Activated T-helper 2 cell treated with anti-CD3 and anti-CD28 coated beads, Interferon-gamma antibody, Interleukin-2, Interleukin-4, amounts not matched to agents 10 μg/mL and 5 μg/mL and 100 μg/mL, durations not matched to agents 14 hours and 24 hours and 36 hours (primary cell): Measurements from ENCODE around the gene PKDCC. TPM values are rescaled to one million over a fixed set of nuclear protein-coding genes. Genes with fewer than 3 reads are reported as not detected.

Source experiments
- DNase-seq: peaks from one replicate; pipeline ENCODE4 v3.0.0; 2021; ENCODE audit warnings: low spot score
- H3K27ac Mint-ChIP-seq: one replicate; pipeline ENCODE4 v1.8.0; 2021; ENCODE audit warnings: mixed read lengths
- H3K27me3 Mint-ChIP-seq: one replicate; pipeline ENCODE4 v1.8.0; 2021; ENCODE audit warnings: low read depth, mixed read lengths
- H3K36me3 Mint-ChIP-seq: one replicate; pipeline ENCODE4 v1.8.0; 2021; ENCODE audit warnings: low read depth, mixed read lengths
- H3K4me1 Mint-ChIP-seq: one replicate; pipeline ENCODE4 v1.8.0; 2021; ENCODE audit warnings: low read depth, mixed read lengths
- H3K4me3 Mint-ChIP-seq: one replicate; pipeline ENCODE4 v1.8.0; 2021; ENCODE audit warnings: low read depth, mild to moderate bottlenecking, moderate library complexity, mixed read lengths
- H3K9me3 Mint-ChIP-seq: one replicate; pipeline ENCODE4 v1.8.0; 2021; ENCODE audit warnings: mixed read lengths
- intact Hi-C: fragments of 100-400 bp; cut with micrococcal nuclease; formaldehyde crosslinking; loops from one replicate; pipeline ENCODE4 v1.15.1; 2023
- total RNA-seq: library from RNA; stranded (reverse); gene quantifications from 2 replicates; pipeline ENCODE4 v1.2.3, GENCODE V29; 2022

PKDCC gene
- total RNA-seq, 1 donor from 2014 or later = 0.11 TPM

DNA sequence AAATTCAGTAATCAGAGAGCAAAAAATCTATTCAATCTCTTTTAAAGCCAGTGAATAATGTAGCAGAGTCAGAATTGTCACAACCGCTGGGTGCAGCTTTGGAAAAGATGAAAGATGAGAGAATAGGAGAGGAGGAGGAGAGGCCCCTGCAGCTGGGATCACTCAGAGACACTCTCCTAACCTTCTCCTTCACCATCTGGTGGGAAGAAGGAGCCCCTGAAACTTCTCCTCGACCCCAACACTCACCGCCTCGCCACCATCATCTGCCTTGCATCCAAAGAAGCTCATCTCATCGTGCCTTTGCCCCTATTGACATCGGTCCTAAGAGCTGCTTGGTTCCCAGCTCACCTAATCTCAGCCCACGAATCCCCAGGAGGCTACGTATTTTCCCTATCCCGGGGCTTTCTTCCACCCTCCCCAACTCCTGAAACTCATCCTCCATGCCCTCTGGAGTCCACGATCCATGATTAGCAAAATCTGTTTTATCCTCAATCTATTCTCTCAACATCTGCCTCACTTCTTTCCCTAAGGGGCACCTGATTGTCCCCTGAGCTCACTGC lies 58.5 kb downstream of the PKDCC start:
- H3K9me3 Mint-ChIP-seq = no peaks in the 10 kb centered on the region
- no peaks in the 10 kb centered on the region for H3K36me3 Mint-ChIP-seq
- H3K27me3 Mint-ChIP-seq = no peaks in the 10 kb centered on the region
- H3K4me1 Mint-ChIP-seq = peaks cover 30% of the 10 kb centered on the region
- H3K27ac Mint-ChIP-seq = no peak overlapping the region
- no peak for DNase-seq
- no peak overlapping the region for H3K4me3 Mint-ChIP-seq
- intact Hi-C loops = loop anchor here (1.0 kb wide), 2 partner anchors 18 to 27 kb away; no protein-coding TSS in a partner anchor

DNA sequence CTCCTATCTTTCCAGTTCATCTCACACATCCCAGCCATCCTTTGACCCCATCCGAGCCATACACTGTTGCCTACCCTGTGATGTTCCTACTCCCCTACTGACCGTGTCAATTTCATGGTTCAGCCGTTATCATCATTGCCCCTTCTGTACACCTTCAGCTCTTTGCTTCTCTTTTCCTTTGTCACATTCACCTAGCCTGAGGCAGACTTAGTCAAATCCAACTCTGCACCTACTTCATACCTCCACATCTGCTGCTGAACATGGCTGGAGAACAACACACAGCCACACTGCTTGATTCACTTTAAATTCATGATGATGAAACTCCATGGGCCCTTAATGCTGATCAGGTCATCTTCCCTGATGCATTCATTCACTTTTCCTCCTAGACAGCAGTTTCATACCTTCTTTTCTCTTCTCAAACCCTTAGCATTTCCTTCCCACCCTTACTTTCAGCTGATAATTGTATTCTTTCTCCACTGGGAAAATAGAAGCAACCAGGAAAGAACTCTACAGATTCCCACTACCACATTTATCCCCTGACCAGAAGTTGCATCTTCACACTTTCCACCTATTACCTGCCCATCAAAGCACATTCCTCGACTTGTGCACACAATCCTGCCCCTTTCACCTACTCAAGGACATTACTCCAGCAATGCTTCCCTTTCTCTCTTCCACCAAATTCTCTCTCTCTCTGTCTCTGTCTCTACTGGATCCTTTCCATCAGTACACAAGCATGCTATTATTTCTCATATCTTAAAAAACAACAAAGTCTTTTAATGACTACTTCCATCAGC lies 59.6 kb downstream of the PKDCC start:
- no peaks in the 10 kb centered on the region for H3K36me3 Mint-ChIP-seq
- no peaks in the 10 kb centered on the region for H3K9me3 Mint-ChIP-seq
- no peak overlapping the region for H3K4me3 Mint-ChIP-seq
- DNase-seq = no peak
- H3K27ac Mint-ChIP-seq = no peak overlapping the region
- intact Hi-C loops = no loop called here
- H3K4me1 Mint-ChIP-seq = peaks cover 21% of the 10 kb centered on the region
- no peaks in the 10 kb centered on the region for H3K27me3 Mint-ChIP-seq

Other genes with a start within 250 kb of the PKDCC start
- 43.0 and 45.2 TPM in 2 replicates for gene EML4, start 121.3 kb downstream of the PKDCC start, total RNA-seq